Measurements from ENCODE around the gene SLC10A2. TPM values are rescaled to one million over a fixed set of nuclear protein-coding genes. Genes with fewer than 3 reads are reported as not detected.

SLC10A2 gene
- total and polyA plus RNA-seq, 2 of the 4 experiments (the other 2 are of a cell fraction), result not detected

DNA sequence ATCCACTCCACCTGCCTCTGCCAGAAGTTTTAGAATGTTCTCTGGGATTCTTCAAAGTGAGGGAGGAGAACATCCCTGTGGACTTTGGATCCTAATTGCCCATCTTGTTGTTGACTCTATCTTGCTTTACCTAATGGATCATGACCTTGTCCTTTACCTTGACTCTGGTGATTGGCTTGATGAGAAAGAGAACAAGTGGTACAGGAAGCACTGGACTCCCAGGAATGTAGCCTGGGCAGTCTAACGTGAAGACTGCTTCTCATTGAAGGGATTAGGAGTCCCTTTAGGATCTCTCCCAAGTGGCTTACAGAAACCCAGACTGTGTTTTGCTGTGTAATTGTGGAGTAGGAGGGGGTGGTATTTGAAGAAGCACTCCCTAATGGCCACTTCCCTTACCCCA, 63.9 kb downstream of the SLC10A2 start:
- Histone ChIP-seq H3K27ac (ENCODE audit: insufficient read depth, low read length) (no peak overlapping the region), H2AK9ac (replicated peaks; ENCODE audit: low read depth, low read length, poor library complexity) (no peak overlapping the region), H3K4ac (ENCODE audit: low read depth, low read length) (no peak overlapping the region), H3K4me3 (ENCODE audit: insufficient read depth, low read depth, low read length) (no peak overlapping the region), H4K5ac (ENCODE audit: low read depth, low read length) (no peak overlapping the region), H2AK5ac (ENCODE audit: low read depth, low read length) (no peak overlapping the region), H3K4me2 (ENCODE audit: low read depth, low read length) (no peak overlapping the region), H4K20me1 (ENCODE audit: insufficient read depth, low read length) (no peaks in the 10 kb centered on the region), H3K36me3 (ENCODE audit: control insufficient read depth, insufficient read depth, low read length) (no peaks in the 10 kb centered on the region), H3K56ac (ENCODE audit: extremely low read depth, insufficient read depth, low read length) (no peak overlapping the region), H4K91ac (ENCODE audit: insufficient read depth, low read depth, low read length) (no peak overlapping the region), H2BK15ac (ENCODE audit: low read depth, low read length) (no peak overlapping the region), H3K14ac (replicated peaks; ENCODE audit: low read depth, low read length) (no peak overlapping the region), H3K9me3 (ENCODE audit: control insufficient read depth, insufficient read depth, low read length) (peaks cover 11% of the 10 kb centered on the region), H3K9me1 (ENCODE audit: insufficient read depth, low read length) (no peaks in the 10 kb centered on the region), H2BK120ac (ENCODE audit: low read depth, low read length) (no peak overlapping the region), H3K4me1 (ENCODE audit: control insufficient read depth, insufficient read depth, low read length) (no peaks in the 10 kb centered on the region), H2BK20ac (ENCODE audit: low read depth, low read length) (no peak overlapping the region), H3K23ac (ENCODE audit: low read depth, low read length) (no peak overlapping the region), H4K8ac (ENCODE audit: low read depth in 2 of 2, low read length in 2 of 2) (no peak overlapping the region), H2AFZ (replicated peaks; ENCODE audit: low read length, poor library complexity) (no peak overlapping the region), H3K27me3 (ENCODE audit: control insufficient read depth, insufficient read depth, low read length) (no peaks in the 10 kb centered on the region), H3K79me1 (ENCODE audit: low read depth in 1 of 2, low read length in 2 of 2) (no peaks in the 10 kb centered on the region), H3K9ac (ENCODE audit: low read depth, low read length) (no peak overlapping the region), H3K18ac (ENCODE audit: low read depth, low read length) (no peak overlapping the region), H2BK5ac (ENCODE audit: low read depth, low read length, poor library complexity, severe bottlenecking) (no peak overlapping the region)
- CTCF ChIA-PET, result no interaction called here
- no CpG with 5 or more reads among the region's 1 CpG for WGBS, 2 experiments (ENCODE audit: extremely low coverage in 2 of 2, insufficient read length in 1 of 2)
- dilution Hi-C loops (cut with HindIII; ENCODE audit: low sequenced_read_pairs, unreplicated experiment), result no loop called here
- DNase-seq (no peak), ATAC-seq (ENCODE audit: low read depth) (no peak)
- TF ChIP-seq CHD1 (IDR thresholded peaks at IDR 0.05; ENCODE audit: low read depth, low read length) (no peak), MAFK (IDR thresholded peaks at IDR 0.05; ENCODE audit: low read depth, low read length) (no peak), RAD21 (IDR thresholded peaks at IDR 0.05; ENCODE audit: low read length) (no peak), RFX5 (IDR thresholded peaks at IDR 0.05; ENCODE audit: low read depth, low read length) (no peak), BHLHE40 (IDR thresholded peaks at IDR 0.05; ENCODE audit: low read depth, low read length) (no peak)
- TF ChIP-seq, protein P1, sequence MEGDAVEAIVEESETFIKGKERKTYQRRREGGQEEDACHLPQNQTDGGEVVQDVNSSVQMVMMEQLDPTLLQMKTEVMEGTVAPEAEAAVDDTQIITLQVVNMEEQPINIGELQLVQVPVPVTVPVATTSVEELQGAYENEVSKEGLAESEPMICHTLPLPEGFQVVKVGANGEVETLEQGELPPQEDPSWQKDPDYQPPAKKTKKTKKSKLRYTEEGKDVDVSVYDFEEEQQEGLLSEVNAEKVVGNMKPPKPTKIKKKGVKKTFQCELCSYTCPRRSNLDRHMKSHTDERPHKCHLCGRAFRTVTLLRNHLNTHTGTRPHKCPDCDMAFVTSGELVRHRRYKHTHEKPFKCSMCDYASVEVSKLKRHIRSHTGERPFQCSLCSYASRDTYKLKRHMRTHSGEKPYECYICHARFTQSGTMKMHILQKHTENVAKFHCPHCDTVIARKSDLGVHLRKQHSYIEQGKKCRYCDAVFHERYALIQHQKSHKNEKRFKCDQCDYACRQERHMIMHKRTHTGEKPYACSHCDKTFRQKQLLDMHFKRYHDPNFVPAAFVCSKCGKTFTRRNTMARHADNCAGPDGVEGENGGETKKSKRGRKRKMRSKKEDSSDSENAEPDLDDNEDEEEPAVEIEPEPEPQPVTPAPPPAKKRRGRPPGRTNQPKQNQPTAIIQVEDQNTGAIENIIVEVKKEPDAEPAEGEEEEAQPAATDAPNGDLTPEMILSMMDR (conservative IDR thresholded peaks at IDR 0.05; ENCODE audit: low read depth, low read length), result no peak
- intact Hi-C loops (cut with micrococcal nuclease), result no loop called here
- BruUV-seq (replicated peaks), result no TSS peak
- POLR2A ChIA-PET (ENCODE audit: unreplicated experiment), result no interaction called here
- in situ Hi-C loops (cut with MboI; ENCODE audit: low sequenced_read_pairs), result no loop called here

All from IMR-90 (cell line).